K562 (cell line): ENCODE measurements around the gene OST4. TPM values are rescaled to one million over a fixed set of nuclear protein-coding genes. Genes with fewer than 3 reads are reported as not detected.

Experiments used
- ATAC-seq: fragments of 200-7000 bp; cut with Tn5 transposase; 3 replicates; pipeline ENCODE4 v1.9.1; 2020; ENCODE audit warnings: moderate library complexity
- BruUV-seq: library from RNA; stranded (reverse); fragments of 400-500 nt; replicated peaks from 2 replicates; lab custom pipeline; 2021; lab: Mats Ljungman, UMichigan
- CTCF ChIA-PET: fragments of 300-600 bp; formaldehyde crosslinking; extraction: SDS; loops from one replicate; lab custom pipeline; 2021; ENCODE audit warnings: low intra/inter-chr PET ratio; lab: Yijun Ruan, JAX
- POLR2A ChIA-PET: fragments of 300-600, 350-650 bp; sonication (Branson Sonifier 250); formaldehyde crosslinking; extraction: SDS; loops from one replicate; lab custom pipeline; 2021; ENCODE audit warnings: antibody characterized with exemption, inconsistent platforms; lab: Yijun Ruan, JAX
- DNase-seq, 4 experiments: peaks; one replicate each; pipeline versions ENCODE4 v3.0.0 to v3.0.0-alpha.2; 2011 to 2018; ENCODE audit warnings: low spot score in 3 of 4, mixed read lengths in 3 of 4; ENCODE audit errors: extremely low read depth in 1 of 4
- FAIRE-seq: peaks from 2 replicates; lab custom pipeline; 2011; peaks lifted over from hg19 to GRCh38; lab: Jason Lieb, UNC
- H2AFZ ChIP-seq: 2 replicates; pipeline ENCODE4 v1.6.0; 2011; ENCODE audit warnings: low read depth, low read length, control low read depth, inconsistent platforms
- H3K27ac ChIP-seq: fragments of 200-600 bp; 3 replicates; pipeline ENCODE4 v1.8.0; 2011; ENCODE audit warnings: low read depth, mild to moderate bottlenecking, control low read depth, inconsistent platforms, low read length, moderate library complexity, mixed read lengths; ENCODE audit errors: extremely low read depth
- H3K27me3 ChIP-seq, 2 experiments: fragments of 300-600 bp in 1 of 2; 2 replicates in 1 of 2; 3 replicates in 1 of 2; pipeline versions ENCODE4 v1.6.0 to v1.8.0; 2011; ENCODE audit warnings: inconsistent platforms in 2 of 2, low read length in 2 of 2, mild to moderate bottlenecking in 1 of 2, mixed read lengths in 1 of 2, moderate library complexity in 1 of 2; ENCODE audit not compliant: control insufficient read depth in 2 of 2, insufficient read depth in 2 of 2
- H3K36me3 ChIP-seq: fragments of 300-600 bp; 3 replicates; pipeline ENCODE4 v1.8.0; 2011; ENCODE audit warnings: mild to moderate bottlenecking, low read length, inconsistent platforms; ENCODE audit not compliant: control insufficient read depth, insufficient read depth
- H3K4me1 ChIP-seq, 2 experiments: fragments of 200-600 bp in 1 of 2; replicated peaks in 1 of 2; 2 replicates in 1 of 2; 3 replicates in 1 of 2; pipeline versions ENCODE4 v1.5.1 to v1.8.0; 2011; ENCODE audit warnings: inconsistent platforms in 2 of 2, low read length in 2 of 2, mild to moderate bottlenecking in 1 of 2, mixed read lengths in 1 of 2, moderate library complexity in 1 of 2; ENCODE audit not compliant: control insufficient read depth in 2 of 2, insufficient read depth in 2 of 2
- H3K4me2 ChIP-seq: 2 replicates; pipeline ENCODE4 v1.6.1; 2011; ENCODE audit warnings: low read length, control low read depth, inconsistent platforms, mixed read lengths; ENCODE audit not compliant: insufficient read depth
- H3K4me3 ChIP-seq: fragments of 200-600 bp; sonication (generic), shearing (Covaris generic); 2 replicates; pipeline ENCODE4 v1.5.1; 2016; ENCODE audit warnings: control low read depth, inconsistent platforms
- H3K79me2 ChIP-seq: fragments of 200-600 bp; 3 replicates; pipeline ENCODE4 v1.8.0; 2011; ENCODE audit warnings: low read length, inconsistent platforms; ENCODE audit not compliant: control insufficient read depth, insufficient read depth
- H3K9ac ChIP-seq, 2 experiments: 2 replicates each; pipeline versions ENCODE4 v1.6.0 to v1.6.1; 2011; ENCODE audit warnings: low read depth in 2 of 2, low read length in 2 of 2, control low read depth in 1 of 2, inconsistent platforms in 1 of 2, mild to moderate bottlenecking in 1 of 2, mixed read lengths in 1 of 2; ENCODE audit not compliant: insufficient read depth in 1 of 2
- H3K9me1 ChIP-seq: one replicate; pipeline ENCODE4 v1.6.0; 2011; ENCODE audit warnings: inconsistent platforms, mild to moderate bottlenecking, low read length, moderate library complexity; ENCODE audit not compliant: control insufficient read depth, insufficient read depth
- H3K9me3 ChIP-seq: replicated peaks from 2 replicates; pipeline ENCODE4 v1.5.1; 2011; ENCODE audit warnings: low read depth, low read length, inconsistent platforms; ENCODE audit not compliant: control insufficient read depth, insufficient read depth
- H4K20me1 ChIP-seq: replicated peaks from 2 replicates; pipeline ENCODE4 v1.6.1; 2011; ENCODE audit warnings: low read length, inconsistent platforms, mixed read lengths; ENCODE audit not compliant: control insufficient read depth, insufficient read depth
- GATAD2B ChIP-seq: fragments of 450-650 bp; IDR thresholded peaks from 2 replicates; pipeline ENCODE4 v1.6.1; 2017; ENCODE audit warnings: mild to moderate bottlenecking, borderline replicate concordance
- KDM5B ChIP-seq: fragments of 200-600 bp; sonication (generic); IDR thresholded peaks from 2 replicates; pipeline ENCODE4 v1.6.1; 2012; ENCODE audit warnings: low read depth, mild to moderate bottlenecking, moderate library complexity, low read length, control low read depth, inconsistent platforms; ENCODE audit not compliant: insufficient replicate concordance
- NFIC ChIP-seq: fragments of 450-650 bp; IDR thresholded peaks from 2 replicates; pipeline ENCODE4 v1.6.1; 2017; ENCODE audit warnings: mild to moderate bottlenecking, inconsistent platforms
- NFIX ChIP-seq: fragments of 250-450 bp; sonication (Bioruptor Pico); IDR thresholded peaks from 2 replicates; pipeline ENCODE4 v1.4.0; 2020; ENCODE audit warnings: low read depth, mild to moderate bottlenecking, moderate library complexity
- POLR2A ChIP-seq: fragments of 450-650 bp; conservative IDR thresholded peaks from 2 replicates; pipeline ENCODE4 v1.6.1; 2016
- POLR2B ChIP-seq: fragments of 450-650 bp; IDR thresholded peaks from 2 replicates; pipeline ENCODE4 v1.6.1; 2018; ENCODE audit warnings: low read depth; ENCODE audit not compliant: partially characterized antibody
- SP1 ChIP-seq: sonication (generic); formaldehyde crosslinking; IDR thresholded peaks from 2 replicates; pipeline ENCODE4 v1.8.1; 2022; ENCODE audit warnings: mild to moderate bottlenecking, missing genetic modification reagents
- SRSF7 ChIP-seq: fragments of 200-400 bp; formaldehyde crosslinking; optimal IDR thresholded peaks from 2 replicates; pipeline ENCODE3; 2017; ENCODE audit warnings: mild to moderate bottlenecking, low read depth, low read length
- SUPT5H ChIP-seq: fragments of 450-650 bp; IDR thresholded peaks from 2 replicates; pipeline ENCODE4 v1.6.1; 2016
- ZNF766 ChIP-seq: fragments of 200-800 bp; sonication (Bioruptor generic); conservative IDR thresholded peaks from 2 replicates; pipeline ENCODE4 v1.6.1; 2016; ENCODE audit warnings: missing genetic modification characterization, missing compliant biosample characterization
- WGBS: fragments of 100-300 bp; shearing (Covaris generic); methylation state at CpG from one replicate; pipeline ENCODE4 v1.1.6; 2016; ENCODE audit warnings: low coverage, mixed read lengths; ENCODE audit not compliant: insufficient coverage; ENCODE audit errors: missing lambda C conversion rate; 5-methylcytosine and 5-hydroxymethylcytosine counted together
- in situ Hi-C: fragments of 300-500 bp; cut with MboI; formaldehyde crosslinking; loops from 4 replicates; pipeline ENCODE4 v1.15.0; 2018; ENCODE audit warnings: inconsistent platforms, mixed read lengths
- intact Hi-C: fragments of 100-400 bp; cut with micrococcal nuclease; formaldehyde crosslinking; loops from 2 replicates; pipeline ENCODE4 v1.14.2; 2022
- polyA plus RNA-seq, 8 experiments: library from polyadenylated mRNA; depleted of rRNA in 4 of 8; stranded (reverse) in 5 of 8; unstranded in 3 of 8; fragments of >200 nt; fragmentation: Nextera tagmentation in 2 of 8; fragmentation: Illumina TruSeq in 1 of 8; extraction: Ambion mirVana in 2 of 8; extraction: Trizol in 1 of 8; gene quantifications; 2 replicates each; pipeline versions ENCODE4 v1.2.1 to v1.2.3, GENCODE V29; 2011 to 2014; ENCODE audit warnings: inconsistent platforms in 1 of 8, missing spikeins in 1 of 8
- total RNA-seq, 7 experiments: library from RNA; depleted of rRNA in 6 of 7; stranded (reverse); fragments of >200 nt in 6 of 7; fragmentation: Illumina TruSeq in 2 of 7; extraction: Trizol in 2 of 7; gene quantifications; 2 replicates each; pipeline versions ENCODE4 v1.2.1 to v1.2.3, GENCODE V29; 2011 to 2021; ENCODE audit warnings: low replicate concordance in 1 of 7
- TF ChIP-seq, protein P1 (sequence below), 2 experiments: fragments of 250-450 bp in 1 of 2; fragments of 450-650 bp in 1 of 2; sonication (Bioruptor Pico) in 1 of 2; IDR thresholded peaks; 2 replicates each; pipeline versions ENCODE4 v1.6.1 to v1.8.0; 2016 to 2021; ENCODE audit warnings: mild to moderate bottlenecking in 2 of 2, moderate library complexity in 2 of 2, missing compliant biosample characterization in 1 of 2, missing genetic modification characterization in 1 of 2
- TF ChIP-seq, protein P2 (sequence below): fragments of 450-650 bp; formaldehyde crosslinking; conservative IDR thresholded peaks from 2 replicates; pipeline ENCODE4 v1.4.0; 2022; ENCODE audit warnings: mild to moderate bottlenecking, missing genetic modification characterization
- TF ChIP-seq, protein P3 (sequence below): fragments of 250-450 bp; sonication (Bioruptor Pico); IDR thresholded peaks from 2 replicates; pipeline ENCODE4 v1.9.0; 2021; ENCODE audit warnings: mild to moderate bottlenecking

Gene OST4
- total and polyA plus RNA-seq, 9 of the 15 experiments (the other 6 are each of a cell fraction or from before 2014, with no cell fraction given) = 186 to 1,155 (median 355) TPM

DNA sequence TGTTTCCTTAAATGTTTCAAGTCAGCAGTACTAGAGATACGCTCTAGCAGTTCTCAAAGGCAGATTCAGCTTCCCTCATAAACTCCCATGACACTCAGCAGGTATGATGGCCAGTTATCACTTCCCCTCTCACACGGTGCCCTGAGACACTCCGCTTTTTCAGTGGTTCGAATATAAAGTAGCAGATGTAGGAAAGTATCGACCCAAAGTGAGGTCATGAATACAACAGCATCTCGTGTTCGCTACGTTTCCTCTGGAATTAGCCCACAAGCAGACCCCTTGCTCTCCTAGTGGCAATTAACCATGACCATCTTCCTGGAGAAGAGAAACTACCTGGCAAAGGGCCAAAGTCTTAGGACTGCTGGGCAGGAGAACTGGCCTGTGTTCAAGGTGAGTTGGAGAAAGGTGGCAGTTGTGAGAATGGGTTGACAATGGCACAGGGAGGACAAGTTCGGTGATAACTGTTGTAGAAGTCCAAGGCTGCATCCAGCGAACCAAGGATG lies 29.2 kb downstream of the OST4 start:
- intact Hi-C loops = no loop called here
- FAIRE-seq (peak; percentile 23), ATAC-seq (0 out of 3 replicates have a peak, but pooled peaks have one; percentile 8), DNase-seq (no peak)
- no peak overlapping the region for H2AFZ ChIP-seq
- no TSS peak for BruUV-seq
- H3K4me2 ChIP-seq = no peak overlapping the region
- no peaks in the 10 kb centered on the region for H3K79me2 ChIP-seq
- no peaks in the 10 kb centered on the region for H4K20me1 ChIP-seq
- H3K27ac ChIP-seq = no peak overlapping the region
- H3K9me3 ChIP-seq = no peaks in the 10 kb centered on the region
- POLR2A ChIA-PET = interaction anchor here (1.0 to 7.9 kb wide), 5 partner anchors 8 to 80 kb away, joined by 4 to 54 read pairs (median 4); partner anchors contain the start of gene TMEM214
- peaks cover 3% of the 10 kb centered on the region for H3K9me1 ChIP-seq
- no peak overlapping the region for H3K4me3 ChIP-seq
- CTCF ChIA-PET = no interaction called here
- TF ChIP-seq SUPT5H = peak; percentile 72
- no peak for TF ChIP-seq SP1 (CRISPR knock-in tag)
- TF ChIP-seq POLR2A = peak; percentile 58; the same call in 1 of the 2 replicates
- TF ChIP-seq, protein P1, sequence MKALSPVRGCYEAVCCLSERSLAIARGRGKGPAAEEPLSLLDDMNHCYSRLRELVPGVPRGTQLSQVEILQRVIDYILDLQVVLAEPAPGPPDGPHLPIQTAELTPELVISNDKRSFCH (CRISPR knock-in tag; IDR thresholded peaks at IDR 0.05) = no peak
- TF ChIP-seq, protein P1 (tag; IDR thresholded peaks at IDR 0.05) = no peak
- peak; percentile 52 for TF ChIP-seq NFIX (CRISPR knock-in tag)
- TF ChIP-seq GATAD2B = no peak
- peak; percentile 95 for TF ChIP-seq NFIC
- peak; percentile 65 for TF ChIP-seq POLR2B
- TF ChIP-seq SRSF7 = no peak
- TF ChIP-seq ZNF766 = no peak
- TF ChIP-seq, protein P2, sequence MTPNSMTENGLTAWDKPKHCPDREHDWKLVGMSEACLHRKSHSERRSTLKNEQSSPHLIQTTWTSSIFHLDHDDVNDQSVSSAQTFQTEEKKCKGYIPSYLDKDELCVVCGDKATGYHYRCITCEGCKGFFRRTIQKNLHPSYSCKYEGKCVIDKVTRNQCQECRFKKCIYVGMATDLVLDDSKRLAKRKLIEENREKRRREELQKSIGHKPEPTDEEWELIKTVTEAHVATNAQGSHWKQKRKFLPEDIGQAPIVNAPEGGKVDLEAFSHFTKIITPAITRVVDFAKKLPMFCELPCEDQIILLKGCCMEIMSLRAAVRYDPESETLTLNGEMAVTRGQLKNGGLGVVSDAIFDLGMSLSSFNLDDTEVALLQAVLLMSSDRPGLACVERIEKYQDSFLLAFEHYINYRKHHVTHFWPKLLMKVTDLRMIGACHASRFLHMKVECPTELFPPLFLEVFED (CRISPR knock-in tag) = 0 out of 2 replicates have a peak, but pooled peaks have one; percentile 26
- TF ChIP-seq, protein P3, sequence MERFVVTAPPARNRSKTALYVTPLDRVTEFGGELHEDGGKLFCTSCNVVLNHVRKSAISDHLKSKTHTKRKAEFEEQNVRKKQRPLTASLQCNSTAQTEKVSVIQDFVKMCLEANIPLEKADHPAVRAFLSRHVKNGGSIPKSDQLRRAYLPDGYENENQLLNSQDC (CRISPR knock-in tag) = no peak
- peak; percentile 11 for TF ChIP-seq KDM5B
- WGBS = 92% methylated on average over 10 of the region's 10 CpGs
- no peak overlapping the region for H3K9ac ChIP-seq
- H3K36me3 ChIP-seq = peaks cover 64% of the 10 kb centered on the region; the same call in 2 of the 3 replicates
- no peaks in the 10 kb centered on the region for H3K4me1 ChIP-seq
- in situ Hi-C loops = no loop called here
- no peaks in the 10 kb centered on the region for H3K27me3 ChIP-seq
